RPMI8226 (cell line): ENCODE results near the gene MYCL.

ENCODE experiments used
- DNase-seq: peaks from one replicate; pipeline ENCODE4 v3.0.0-alpha.2; 2015

The MYCL gene

GRCh38 chr1:39850606-39851216, 51.0 kb downstream of the MYCL start:
- DNase-seq: no peak

- DNase-seq: no peak
These were observed 52.5 kb downstream of the MYCL start for GRCh38 chr1:39849203-39849602.

- DNase-seq: no peak
These were observed 53.8 kb downstream of the MYCL start for GRCh38 chr1:39847940-39848339.

GRCh38 chr1:39846796-39847195, 54.9 kb downstream of the MYCL start:
- DNase-seq: no peak

- peak; percentile 100 for DNase-seq
These were observed 55.8 kb downstream of the MYCL start for GRCh38 chr1:39845569-39846566.
